GM21360 (cell line): ENCODE results near the gene SPTBN4.
"Not testable (repeated sequence)": the region's sequence is repeated elsewhere in the genome, so short reads cannot be mapped to it uniquely, and the experiment has no call there.

Source experiments
- ATAC-seq: cut with Tn5 transposase; IDR thresholded peaks from one replicate; pipeline ENCODE4 v1.9.1; 2021; ENCODE audit warnings: mild to moderate bottlenecking, moderate library complexity; ENCODE audit not compliant: unreplicated experiment

The SPTBN4 gene

DNA sequence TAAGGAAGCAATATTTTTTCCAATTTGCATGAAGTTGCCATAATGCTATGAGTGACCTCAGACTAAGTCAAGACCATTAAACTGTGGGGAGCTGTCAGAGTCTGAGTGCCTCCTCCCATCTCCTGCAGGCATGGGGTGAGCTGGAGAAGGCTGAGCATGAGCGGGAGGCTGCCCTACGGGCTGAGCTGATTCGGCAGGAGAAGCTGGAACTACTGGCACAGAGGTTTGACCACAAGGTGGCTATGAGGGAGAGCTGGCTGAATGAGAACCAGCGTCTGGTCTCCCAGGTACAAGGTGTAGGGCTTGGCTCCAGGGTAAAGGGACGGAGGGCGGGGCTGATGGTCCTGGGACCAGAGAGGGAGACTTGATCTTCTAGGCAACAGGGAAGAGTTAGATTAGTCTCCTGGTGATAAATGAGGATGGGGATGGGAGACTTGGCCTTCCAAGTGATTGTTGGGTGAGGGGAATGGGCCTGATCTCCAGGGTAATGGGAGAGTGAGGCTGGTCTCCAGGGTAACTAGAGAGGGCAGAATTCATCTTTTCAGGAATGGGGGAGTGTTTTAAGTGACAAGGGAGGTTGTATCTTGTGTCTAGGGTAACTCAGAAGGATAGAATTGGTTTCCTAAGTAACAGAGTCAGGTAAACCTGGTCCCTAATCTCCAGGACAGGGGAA lies 36.0 kb downstream of the SPTBN4 start:
- no peak for ATAC-seq

DNA sequence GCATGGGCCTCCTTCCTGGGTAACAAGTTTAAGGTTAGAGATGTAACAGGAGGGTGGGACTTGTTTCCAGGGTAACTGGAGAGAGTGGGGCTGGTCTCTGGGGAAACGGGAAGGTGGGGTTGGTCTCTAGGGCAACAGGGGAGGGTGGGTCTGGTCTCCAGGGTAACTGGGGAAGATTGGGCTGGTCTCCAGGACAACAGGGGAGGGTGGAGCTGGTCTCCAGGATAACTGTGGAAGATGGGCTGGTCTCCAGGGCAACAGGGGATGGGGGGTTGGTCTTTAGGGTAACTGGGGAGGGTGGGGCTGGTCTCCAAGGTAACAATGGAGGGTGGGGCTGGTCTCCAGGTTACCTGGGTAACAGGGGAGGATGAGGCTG lies 36.5 kb downstream of the SPTBN4 start:
- ATAC-seq = no peak

DNA sequence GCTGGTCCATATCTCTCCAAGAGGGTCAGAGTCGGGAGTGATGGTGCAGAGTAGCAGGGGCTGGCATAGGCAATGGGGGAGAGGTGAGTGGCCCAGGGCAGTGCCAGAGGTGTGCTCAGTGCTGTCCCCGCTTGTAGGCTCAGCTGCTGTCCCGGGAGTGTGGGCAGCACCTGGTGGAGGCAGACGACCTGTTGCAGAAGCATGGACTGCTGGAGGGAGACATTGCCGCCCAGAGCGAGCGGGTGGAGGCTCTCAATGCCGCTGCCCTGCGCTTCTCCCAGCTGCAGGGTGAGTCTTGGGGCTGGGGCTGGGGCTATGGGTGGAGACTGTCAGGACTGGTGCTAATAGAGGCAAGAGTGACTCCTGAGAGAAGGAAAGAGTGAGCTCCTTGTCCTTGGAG lies 39.3 kb downstream of the SPTBN4 start:
- no peak for ATAC-seq

DNA sequence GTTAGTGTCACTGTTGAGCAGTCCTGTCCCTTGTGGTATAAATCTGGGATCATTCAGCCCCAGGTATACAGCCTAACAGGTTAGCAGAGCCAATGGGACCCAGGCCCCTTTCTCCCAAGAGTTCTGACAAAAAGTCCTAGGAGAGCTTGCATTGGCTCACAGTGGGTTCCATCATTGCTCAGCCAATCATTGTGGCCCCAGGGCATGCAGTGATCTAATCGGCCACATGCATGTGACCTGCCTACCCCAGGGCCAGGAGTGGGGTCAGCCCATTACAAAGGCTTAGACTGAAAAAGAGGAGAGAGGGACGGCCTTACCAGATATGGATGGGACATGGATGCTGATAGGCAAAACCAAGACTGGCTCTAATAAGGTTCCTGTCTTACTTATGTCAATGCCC lies 41.1 kb downstream of the SPTBN4 start:
- no peak for ATAC-seq

DNA sequence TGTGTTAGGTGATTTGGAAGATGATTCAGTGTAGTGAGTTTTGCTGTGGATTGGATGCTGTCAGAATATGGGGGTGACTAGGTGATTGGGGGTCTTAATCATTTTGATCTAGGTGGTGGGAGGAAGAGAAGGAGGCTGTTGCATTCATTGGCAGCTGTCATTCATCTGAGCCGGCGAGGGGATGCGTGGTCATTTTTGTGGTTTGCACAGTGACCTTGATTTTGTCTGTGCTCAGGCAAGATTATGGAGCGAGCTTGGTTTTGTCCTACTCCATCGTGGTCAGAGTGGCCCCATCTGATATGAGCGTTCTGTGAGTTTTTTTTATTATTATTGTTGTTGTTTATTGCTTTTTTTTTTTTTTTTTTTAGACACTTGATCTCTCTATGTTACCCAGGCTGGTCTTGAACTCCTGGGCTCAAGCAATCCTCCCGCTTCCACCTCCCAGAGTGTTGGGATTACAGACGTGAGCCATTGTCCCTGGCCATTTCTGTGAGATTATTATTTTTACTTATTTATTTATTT lies 42.0 kb downstream of the SPTBN4 start:
- ATAC-seq = no peak

DNA sequence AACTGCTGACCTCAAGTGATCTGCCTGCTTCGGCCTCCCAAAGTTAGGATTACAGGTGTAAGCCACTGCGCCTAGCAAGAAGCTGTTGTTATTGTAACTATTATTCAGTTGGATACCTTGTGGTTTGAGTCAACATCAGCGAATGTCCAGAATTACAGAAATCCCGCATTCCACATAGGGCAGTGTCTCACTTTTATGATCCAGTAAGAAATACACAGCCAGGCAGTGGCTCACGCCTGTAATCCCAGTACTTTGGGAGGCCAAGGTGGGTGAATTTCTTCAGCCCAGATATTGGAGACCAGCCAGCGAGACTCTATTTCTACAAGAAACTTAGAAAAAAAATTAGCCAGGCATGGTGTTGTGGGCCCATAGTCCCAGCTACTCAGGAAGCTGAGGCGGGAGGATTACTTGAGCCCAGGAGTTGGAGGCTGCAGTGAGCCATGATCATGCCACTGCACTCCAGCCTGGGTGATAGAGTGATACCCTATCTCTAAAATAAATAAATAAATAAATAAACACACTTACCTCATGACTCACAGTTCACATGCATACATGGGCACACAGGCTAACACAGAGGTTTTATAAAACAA lies 43.8 kb downstream of the SPTBN4 start:
- no peak for ATAC-seq

DNA sequence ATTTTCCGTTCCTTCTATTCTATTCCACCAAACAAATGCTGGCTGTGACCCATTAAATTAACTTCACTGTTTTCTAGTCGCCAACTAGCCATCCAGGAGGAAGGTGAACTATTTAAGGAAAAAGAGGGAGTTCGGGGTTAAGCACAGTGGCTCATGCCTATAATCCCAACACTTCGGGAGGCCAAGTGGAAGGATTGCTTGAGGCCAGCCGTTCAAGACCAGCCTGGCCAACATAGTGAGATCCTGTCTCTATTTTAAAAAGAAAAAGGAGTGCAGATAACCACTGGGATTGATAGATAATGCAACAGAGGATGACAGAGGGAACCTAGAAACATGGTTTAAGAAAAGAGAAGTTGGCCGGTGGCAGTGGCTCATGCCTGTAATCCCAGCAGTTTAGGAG lies 44.7 kb downstream of the SPTBN4 start:
- ATAC-seq = no peak

DNA sequence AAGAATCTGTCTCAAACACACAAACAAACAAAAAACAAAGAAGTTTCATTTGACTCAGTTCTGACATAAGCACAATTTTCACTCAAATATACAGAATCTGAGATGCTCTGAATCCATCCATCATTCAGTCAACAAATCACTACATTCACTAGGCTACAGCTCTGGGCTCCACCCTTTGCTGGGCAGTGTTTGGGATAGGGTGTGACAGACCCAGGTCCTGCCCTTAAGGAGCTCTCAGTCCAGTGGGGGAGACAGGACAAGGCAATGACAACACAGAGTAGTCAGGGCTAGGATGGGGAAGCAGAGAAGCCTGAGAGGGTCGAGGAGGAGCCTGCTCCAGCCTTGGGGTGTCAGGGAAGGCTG lies 45.3 kb downstream of the SPTBN4 start:
- ATAC-seq = no peak

DNA sequence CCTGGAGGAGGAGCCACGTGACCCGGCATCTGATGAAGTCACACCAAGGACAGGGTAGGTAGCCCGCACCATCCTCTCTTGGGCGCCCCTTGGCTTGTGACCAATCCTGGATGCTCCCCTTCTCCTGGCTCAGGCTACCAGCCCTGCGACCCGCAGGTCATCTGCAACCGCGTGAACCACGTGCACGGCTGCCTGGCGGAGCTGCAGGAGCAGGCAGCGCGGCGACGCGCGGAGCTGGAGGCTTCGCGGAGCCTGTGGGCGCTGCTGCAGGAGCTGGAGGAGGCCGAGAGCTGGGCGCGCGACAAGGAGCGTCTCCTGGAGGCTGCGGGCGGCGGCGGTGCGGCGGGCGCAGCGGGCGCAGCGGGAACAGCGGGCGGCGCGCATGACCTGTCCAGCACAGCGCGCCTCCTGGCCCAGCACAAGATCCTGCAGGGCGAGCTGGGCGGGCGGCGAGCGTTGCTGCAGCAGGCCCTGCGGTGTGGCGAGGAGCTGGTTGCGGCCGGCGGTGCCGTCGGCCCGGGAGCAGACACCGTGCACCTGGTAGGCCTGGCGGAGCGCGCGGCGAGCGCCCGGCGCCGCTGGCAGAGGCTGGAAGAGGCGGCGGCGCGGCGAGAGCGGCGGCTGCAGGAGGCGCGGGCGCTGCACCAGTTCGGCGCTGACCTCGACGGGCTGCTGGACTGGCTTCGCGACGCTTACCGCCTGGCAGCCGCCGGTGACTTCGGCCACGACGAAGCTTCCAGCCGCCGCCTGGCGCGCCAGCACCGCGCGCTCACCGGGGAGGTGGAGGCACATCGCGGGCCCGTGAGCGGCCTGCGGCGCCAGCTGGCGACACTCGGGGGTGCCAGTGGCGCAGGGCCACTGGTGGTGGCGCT lies 45.9 kb downstream of the SPTBN4 start:
- ATAC-seq = no peak

DNA sequence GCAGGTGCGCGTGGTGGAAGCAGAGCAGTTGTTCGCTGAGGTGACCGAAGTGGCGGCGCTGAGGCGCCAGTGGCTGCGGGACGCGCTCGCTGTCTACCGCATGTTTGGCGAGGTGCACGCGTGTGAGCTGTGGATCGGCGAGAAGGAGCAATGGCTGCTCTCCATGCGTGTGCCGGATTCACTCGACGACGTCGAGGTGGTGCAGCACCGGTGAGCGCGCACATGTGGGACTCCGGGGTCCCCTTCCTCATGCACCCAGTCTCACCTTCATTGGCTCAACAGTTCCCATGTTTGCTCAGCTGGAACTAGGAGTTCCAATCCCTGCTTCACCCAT lies 46.5 kb downstream of the SPTBN4 start:
- ATAC-seq = no peak

DNA sequence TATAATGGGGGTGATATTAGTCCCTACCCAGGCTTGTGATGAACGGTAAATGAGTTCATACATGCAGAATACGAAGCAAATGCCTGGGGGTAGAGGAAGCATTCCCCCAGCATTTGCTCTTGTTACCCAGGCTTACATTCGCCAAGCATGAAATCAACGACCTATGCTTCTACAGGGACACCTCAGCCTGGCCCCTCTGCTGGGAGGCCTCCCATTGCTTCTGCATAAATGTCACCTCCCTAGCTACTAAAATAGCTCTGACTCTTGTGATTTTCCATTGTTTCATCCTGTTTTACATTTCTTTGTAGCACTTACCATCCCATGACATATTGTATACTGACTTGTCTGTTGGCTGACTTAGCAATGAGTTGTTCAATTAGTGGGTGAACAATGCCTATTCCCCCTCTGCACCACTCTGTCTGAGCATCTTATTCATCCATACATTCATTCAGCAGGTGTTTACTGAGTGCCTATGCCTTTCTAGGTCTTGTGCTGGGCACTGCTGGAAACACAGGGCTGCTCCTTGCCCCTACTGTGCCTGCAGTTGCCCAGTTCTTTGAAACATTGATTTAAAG lies 47.0 kb downstream of the SPTBN4 start:
- no peak for ATAC-seq

DNA sequence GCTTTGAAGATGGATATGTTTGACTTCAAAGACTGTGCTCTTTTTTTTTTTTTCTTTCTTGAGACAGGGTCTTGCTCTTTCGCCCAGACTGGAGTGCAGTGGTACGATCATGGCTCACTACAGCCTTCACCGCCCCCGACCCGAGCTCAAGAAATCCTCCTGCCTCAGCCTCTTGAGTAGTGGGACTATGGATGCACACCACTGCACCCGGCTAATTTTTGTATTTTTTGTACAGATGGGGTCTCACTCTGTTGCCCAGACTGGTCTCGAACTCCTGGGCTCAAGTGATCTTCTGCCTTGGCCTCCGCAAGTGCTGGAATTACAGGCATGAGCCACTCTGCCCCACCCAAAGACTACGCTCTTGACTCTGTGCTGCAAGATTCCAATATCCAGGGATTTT lies 50.4 kb downstream of the SPTBN4 start:
- ATAC-seq = no peak

DNA sequence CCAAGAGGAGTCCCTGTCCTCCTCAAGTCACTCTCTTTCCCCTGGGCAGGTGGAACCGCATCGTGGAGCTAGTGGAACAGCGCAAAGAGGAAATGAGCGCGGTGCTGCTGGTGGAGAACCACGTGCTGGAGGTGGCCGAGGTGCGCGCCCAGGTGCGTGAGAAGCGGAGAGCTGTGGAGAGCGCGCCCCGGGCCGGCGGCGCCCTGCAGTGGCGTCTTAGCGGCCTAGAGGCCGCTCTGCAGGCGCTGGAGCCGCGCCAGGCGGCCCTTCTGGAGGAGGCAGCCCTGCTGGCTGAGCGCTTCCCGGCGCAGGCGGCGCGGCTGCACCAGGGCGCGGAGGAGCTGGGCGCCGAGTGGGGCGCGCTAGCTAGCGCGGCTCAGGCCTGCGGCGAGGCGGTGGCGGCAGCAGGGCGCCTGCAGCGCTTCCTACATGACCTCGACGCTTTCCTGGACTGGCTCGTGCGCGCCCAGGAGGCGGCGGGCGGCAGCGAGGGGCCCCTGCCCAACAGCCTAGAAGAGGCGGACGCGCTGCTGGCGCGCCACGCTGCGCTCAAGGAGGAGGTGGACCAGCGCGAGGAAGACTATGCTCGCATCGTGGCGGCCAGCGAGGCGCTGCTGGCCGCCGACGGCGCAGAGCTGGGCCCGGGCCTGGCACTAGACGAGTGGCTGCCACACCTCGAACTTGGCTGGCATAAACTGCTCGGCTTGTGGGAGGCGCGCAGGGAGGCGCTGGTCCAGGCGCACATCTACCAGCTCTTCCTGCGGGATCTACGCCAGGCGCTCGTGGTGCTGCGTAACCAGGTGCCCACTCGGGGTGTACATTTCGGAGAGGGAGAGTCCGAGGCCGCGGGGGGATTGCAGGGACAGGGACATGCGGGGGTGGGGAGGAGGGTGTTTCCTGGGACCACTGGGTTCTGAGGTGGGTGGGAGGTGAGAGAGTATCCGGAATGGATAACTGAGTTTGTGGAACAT lies 52.8 kb downstream of the SPTBN4 start:
- ATAC-seq = no peak

DNA sequence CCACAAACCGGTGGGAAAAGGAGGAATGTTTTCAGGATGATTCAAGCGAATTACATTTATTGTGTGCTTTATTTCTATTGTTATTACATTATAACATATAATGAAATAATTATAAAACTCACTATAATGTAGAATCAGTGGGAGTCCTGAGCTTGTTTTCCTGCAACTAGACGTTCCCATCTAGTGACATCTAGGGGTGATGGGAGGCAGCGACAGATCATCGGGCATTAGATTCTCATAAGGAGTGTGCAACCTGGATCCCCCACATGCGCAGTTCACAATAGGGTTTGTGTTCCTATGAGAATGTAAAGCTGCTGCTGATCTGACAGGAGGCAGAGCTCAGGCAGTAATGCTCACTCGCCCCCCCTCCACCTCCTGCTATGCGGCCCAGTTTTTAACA lies 54.5 kb downstream of the SPTBN4 start:
- ATAC-seq = no peak

DNA sequence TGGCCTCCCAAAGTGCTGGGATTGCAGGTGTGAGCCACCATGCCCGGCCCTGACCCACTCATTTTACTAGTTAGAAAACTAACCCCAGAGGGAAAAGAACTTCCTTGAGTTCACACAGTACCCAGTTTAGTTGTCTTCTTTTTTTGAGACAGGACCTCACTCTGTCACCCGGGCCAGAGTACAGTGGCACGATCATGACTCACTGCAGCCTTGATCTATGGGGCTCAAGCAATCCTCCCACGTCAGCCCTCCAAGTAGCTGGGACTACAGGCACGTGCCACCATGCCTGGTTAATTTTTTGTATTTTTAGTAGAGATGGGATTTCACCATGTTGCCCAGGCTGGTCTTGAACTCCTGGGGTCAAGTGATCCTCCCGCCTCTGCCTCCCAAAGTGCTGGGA lies 55.1 kb downstream of the SPTBN4 start:
- not testable (repeated sequence) for ATAC-seq

DNA sequence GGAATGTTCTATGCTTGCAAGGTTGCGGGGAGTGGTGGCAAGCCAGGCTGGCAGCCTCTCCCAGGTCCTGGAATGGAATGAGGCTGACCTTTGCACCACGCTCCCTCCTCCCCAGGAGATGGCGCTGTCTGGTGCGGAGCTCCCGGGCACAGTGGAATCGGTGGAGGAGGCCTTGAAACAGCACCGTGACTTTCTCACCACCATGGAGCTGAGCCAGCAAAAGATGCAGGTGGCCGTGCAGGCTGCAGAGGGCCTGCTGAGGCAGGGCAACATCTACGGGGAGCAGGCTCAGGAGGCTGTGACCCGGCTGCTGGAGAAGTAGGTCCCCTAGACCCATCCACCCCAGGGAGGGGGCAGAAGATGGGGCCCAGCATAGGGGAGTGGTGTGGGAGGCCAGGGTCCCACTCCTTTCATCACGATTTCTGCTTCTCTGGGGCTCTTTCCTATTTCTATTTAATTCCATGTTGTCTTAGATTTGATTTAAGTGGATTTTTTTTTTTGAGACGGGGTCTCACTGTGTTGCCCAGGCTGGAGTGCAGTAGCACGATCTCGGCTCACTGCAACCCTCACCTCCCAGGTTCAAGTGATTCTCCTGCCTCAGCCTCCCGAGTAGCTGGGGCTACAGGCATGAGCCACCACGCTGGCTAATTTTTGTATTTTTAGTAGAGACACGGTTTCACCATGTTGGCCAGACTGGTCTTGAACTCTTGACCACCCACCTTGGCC lies 56.7 kb downstream of the SPTBN4 start:
- ATAC-seq = no peak

DNA sequence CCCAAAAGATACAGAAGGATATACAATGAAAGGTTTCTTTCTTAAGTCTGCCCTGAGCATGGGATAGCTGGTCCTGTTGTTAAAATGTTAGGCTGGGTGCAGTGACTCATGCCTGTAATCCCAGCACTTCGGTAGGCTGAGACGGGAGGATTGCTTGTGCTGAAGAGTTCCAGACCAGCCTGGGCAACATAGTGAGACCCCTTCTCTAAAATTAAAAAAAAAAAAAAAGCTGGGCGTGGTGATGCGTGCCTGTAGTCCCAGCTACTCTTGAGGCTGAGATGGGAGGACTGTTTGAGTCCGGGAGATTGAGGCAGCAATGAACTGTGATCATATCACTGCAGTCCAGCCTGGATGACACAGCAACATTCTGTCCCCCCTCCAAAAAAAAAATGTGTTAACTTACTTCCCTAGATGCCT lies 57.3 kb downstream of the SPTBN4 start:
- no peak for ATAC-seq

DNA sequence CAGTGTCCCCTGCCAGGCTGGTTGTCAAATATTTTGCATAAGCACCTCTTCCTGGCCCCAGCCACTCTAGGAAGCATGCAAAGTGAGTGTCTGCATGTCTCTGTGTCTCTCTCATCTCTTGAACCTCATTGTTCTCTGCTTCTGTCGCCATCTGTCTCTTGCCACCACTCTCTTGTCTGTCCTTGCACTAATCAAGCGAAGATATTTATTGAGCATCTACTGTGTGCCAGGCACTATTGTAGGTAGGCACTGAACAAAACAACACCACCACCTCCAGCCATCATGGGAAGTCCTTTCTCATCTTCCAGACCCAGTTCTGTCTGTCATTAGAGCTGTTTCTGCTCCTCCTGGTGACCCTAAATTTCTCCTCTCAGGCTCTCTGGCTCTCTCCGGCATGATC lies 57.9 kb downstream of the SPTBN4 start:
- no peak for ATAC-seq

DNA sequence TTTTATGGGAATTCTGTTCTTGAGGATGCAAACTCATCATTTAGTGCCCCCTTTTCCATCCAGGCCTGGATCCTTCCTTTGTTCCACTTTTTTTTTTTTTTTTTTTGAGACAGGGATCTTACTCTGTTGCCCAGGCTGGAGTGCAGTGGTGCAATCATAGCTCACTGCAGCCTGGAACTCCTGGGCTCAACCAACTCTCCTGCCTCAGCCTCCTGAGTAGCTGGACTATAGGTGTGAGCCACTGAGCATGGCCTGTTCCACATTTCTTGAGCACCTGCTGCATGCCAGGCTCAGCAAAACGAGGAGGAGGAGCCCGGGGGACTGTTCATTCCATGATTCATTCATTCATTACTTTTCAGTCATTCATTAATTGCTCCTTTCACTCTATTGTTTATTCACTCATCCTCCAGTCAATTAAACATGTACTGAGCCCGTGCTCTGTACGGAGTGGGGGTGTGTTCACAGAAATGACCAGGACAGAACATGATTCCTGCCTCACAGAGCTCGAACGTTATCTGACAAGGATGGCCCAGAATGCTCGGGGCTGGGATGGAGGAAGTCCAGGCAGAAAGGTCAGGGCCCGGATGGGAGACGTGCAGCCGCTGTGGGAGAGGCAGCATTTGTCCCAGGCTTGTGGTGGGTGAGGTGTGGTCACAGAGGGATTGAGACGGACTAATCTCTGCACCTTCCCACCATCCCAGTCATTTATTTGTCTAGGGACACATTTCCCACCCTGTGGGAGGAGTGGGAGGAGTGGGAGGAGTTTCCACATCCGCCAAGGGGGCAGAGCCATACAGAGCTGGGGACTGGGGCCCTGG lies 58.6 kb downstream of the SPTBN4 start:
- ATAC-seq = no peak
